Measurements from ENCODE around the gene PRPH2.

Gene PRPH2

DNA sequence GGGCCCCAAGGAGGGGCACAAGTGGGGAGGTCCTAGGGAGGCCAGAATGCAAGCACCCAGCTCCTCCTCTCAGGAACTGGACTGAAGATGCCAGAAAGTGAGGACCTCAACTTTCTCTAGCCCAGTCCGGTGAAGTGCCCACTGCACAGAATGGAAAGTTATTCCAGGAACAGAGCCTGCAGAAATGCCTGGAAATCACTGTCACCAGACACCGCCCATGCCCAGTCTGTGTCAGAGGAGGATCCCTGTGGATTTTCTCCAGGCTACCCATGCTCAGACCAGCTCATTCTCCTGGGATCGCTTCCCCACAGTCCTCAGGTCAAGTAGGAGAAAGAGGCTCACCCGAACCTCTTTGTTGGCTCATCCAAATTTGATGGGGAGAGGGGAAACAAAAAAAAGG is 6.5 kb downstream of the PRPH2 start:
- DNase-seq (ENCODE audit: low spot score) = no peak
- H3K27ac ChIP-seq = peak overlapping the region; percentile 32; the same call in 1 of the 2 replicates
- TF ChIP-seq, protein P1, sequence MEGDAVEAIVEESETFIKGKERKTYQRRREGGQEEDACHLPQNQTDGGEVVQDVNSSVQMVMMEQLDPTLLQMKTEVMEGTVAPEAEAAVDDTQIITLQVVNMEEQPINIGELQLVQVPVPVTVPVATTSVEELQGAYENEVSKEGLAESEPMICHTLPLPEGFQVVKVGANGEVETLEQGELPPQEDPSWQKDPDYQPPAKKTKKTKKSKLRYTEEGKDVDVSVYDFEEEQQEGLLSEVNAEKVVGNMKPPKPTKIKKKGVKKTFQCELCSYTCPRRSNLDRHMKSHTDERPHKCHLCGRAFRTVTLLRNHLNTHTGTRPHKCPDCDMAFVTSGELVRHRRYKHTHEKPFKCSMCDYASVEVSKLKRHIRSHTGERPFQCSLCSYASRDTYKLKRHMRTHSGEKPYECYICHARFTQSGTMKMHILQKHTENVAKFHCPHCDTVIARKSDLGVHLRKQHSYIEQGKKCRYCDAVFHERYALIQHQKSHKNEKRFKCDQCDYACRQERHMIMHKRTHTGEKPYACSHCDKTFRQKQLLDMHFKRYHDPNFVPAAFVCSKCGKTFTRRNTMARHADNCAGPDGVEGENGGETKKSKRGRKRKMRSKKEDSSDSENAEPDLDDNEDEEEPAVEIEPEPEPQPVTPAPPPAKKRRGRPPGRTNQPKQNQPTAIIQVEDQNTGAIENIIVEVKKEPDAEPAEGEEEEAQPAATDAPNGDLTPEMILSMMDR (conservative IDR thresholded peaks at IDR 0.05; ENCODE audit: low read depth) = no peak
- ChIA-PET CTCF (interaction anchor here (1.0 kb wide), 1 partner anchor 10 kb away, joined by 3 read pairs; no protein-coding TSS in a partner anchor), POLR2A (ENCODE audit: low non-redundant PET) (interaction anchor here (0.6 to 0.7 kb wide), 2 partner anchors 47 to 263 kb away, joined by 6 to 10 read pairs; no protein-coding TSS in a partner anchor)

DNA sequence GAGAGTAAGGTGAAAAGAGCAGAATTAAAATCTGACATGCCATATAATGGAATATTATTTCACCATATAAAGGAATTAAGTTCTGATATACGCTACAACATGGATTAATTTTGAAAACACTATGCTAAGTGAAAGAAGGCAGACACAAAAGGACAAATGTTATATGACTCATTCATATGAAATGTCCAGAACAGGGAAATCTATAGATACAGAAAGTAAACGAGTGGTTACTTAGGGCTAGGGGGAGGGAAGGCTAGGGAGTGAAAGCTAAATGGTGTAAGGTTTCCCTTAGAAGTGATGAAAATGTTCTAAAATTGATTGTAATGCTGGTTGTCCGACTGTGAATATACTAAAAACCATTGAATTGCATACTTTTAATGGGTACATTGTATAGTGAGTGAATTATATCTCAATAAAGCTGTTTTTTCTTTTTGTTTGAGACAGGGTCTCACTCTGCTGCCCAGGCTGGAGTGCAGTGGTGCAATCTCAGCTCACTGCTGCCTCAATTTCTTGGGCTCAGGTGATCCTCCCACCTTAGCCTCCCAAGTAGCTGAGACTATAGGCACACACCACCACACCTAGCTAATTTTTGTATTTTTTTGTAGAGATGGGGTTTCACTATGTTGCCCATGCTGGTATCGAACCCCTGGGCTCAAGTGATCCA is 8.2 kb downstream of the PRPH2 start:
- CTCF ChIA-PET = interaction anchor here (0.7 kb wide), 1 partner anchor 28 kb away, joined by 4 read pairs; no protein-coding TSS in a partner anchor
- peak overlapping the region; percentile 32; the same call in 1 of the 2 replicates for H3K27ac ChIP-seq
- peak; percentile 65 for DNase-seq (ENCODE audit: low spot score)
- TF ChIP-seq, protein P1 (conservative IDR thresholded peaks at IDR 0.05; ENCODE audit: low read depth) = no peak
- POLR2A ChIA-PET (ENCODE audit: low non-redundant PET) = no interaction called here

DNA sequence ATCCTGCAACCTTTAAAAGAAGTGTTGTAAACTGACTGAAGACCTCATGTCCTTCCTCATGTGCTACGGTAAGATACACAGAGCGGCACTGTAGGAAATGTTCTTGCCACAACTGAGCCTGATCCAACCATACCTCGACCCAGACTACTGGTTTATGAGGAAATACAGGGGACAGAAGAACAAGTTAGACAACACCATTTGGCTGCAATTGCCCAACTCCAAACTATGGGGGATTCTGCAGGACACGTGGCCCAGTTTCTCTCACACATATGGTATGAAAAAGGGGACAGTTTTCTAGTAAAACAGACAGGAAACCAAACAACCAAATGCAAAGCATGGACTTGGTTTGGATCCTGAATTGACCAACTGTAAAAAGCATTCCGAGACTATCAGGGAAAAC is 10.5 kb downstream of the PRPH2 start:
- no peak for DNase-seq (ENCODE audit: low spot score)
- CTCF ChIA-PET = no interaction called here
- H3K27ac ChIP-seq = no peak overlapping the region
- POLR2A ChIA-PET (ENCODE audit: low non-redundant PET) = no interaction called here
- TF ChIP-seq, protein P1 (conservative IDR thresholded peaks at IDR 0.05; ENCODE audit: low read depth) = no peak

DNA sequence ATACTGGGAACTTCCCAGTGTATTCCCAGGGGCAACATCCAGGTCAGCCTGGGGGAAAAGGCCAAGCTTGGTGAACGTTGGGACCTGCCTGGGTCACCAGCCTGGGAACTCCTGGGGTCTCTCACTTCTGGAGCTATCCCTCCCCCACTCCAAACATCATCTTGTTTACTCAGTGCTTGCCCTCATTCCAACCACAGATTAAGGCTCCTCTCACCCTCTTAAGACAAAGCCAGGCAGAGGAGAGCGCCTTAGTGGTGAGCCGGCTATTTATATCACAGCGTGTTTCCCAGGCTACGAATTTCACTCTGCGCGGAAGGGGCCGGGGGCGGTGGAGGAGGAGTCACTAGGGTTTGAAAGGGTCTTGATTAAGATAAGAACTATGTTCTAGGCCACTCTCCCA is 12.1 kb downstream of the PRPH2 start:
- POLR2A ChIA-PET (ENCODE audit: low non-redundant PET) = no interaction called here
- no peak overlapping the region for H3K27ac ChIP-seq
- DNase-seq (ENCODE audit: low spot score) = no peak
- CTCF ChIA-PET = interaction anchor here (1.1 kb wide), 1 partner anchor 17 kb away, joined by 3 read pairs; no protein-coding TSS in a partner anchor
- TF ChIP-seq, protein P1 (conservative IDR thresholded peaks at IDR 0.05; ENCODE audit: low read depth) = no peak

DNA sequence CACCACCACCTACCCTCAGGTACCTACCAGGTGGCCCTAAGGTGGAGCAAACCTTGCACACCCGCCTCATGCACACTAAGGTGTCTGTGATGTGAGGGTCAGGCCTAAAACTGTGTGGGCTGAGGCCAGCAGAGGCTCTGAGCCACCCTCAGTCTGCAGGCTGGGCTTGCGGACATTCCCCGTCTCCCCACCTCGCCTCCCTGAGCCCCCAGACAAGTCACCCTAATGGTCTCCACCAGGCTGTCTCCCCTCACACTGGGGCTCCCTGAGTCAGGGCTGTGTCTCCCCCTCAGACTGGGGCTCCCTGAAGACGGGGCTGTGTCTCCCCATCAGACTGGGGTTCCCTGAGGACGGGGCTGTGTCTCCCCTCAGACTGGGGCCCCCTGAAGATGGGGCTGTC is 12.5 kb downstream of the PRPH2 start:
- CTCF ChIA-PET = interaction anchor here (1.1 kb wide), 1 partner anchor 17 kb away, joined by 3 read pairs; no protein-coding TSS in a partner anchor
- no peak for DNase-seq (ENCODE audit: low spot score)
- POLR2A ChIA-PET (ENCODE audit: low non-redundant PET) = no interaction called here
- TF ChIP-seq, protein P1 (conservative IDR thresholded peaks at IDR 0.05; ENCODE audit: low read depth) = no peak
- H3K27ac ChIP-seq = no peak overlapping the region

DNA sequence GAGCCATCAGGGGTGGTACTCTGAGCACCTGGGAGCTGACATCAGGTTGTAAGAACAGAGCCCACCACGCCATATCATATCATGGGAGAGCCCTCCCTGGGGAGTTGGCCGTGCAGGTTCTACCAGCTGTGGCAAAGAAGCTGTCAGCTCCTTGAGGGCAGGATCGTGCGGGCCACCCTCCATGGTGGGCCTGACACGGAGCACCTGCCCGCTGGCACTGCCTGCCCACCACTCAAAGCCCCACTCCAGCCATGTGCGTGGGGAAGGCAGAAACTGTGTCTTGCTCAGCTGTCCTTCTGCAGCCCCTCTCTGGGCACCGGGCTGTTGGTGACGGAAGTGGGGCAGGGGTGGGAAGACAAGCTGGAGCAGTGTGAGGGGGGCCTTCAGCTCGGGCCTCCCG is 14.3 kb downstream of the PRPH2 start:
- ChIA-PET POLR2A (ENCODE audit: low non-redundant PET) (no interaction called here), CTCF (no interaction called here)
- H3K27ac ChIP-seq = no peak overlapping the region
- TF ChIP-seq, protein P1 (conservative IDR thresholded peaks at IDR 0.05; ENCODE audit: low read depth) = no peak
- no peak for DNase-seq (ENCODE audit: low spot score)

Measured in RWPE1 (cell line).